Mesodermal cell (in vitro differentiated cells): ENCODE data around the gene CHD8.
A peak's percentile ranks its signal among the peaks of the same experiment; 100 is the strongest.
"Not testable (repeated sequence)": the region's sequence is repeated elsewhere in the genome, so short reads cannot be mapped to it uniquely, and the experiment has no call there.

Source experiments
- H3K27ac ChIP-seq: 2 replicates; pipeline ENCODE4 v1.7.0; 2013; ENCODE audit warnings: mild to moderate bottlenecking, low read depth, low read length, moderate library complexity; ENCODE audit not compliant: severe bottlenecking
- H3K36me3 ChIP-seq: 2 replicates; pipeline ENCODE4 v1.7.1; 2013; ENCODE audit warnings: mild to moderate bottlenecking, low read length, moderate library complexity; ENCODE audit not compliant: control insufficient read depth, insufficient read depth
- H3K4me1 ChIP-seq: one replicate; pipeline ENCODE4 v1.7.1; 2013; ENCODE audit warnings: mild to moderate bottlenecking, low read length; ENCODE audit not compliant: insufficient read depth, control insufficient read depth, poor library complexity, severe bottlenecking
- H3K4me3 ChIP-seq: 2 replicates; pipeline ENCODE4 v1.7.0; 2013; ENCODE audit warnings: low read length, control low read depth, mild to moderate bottlenecking; ENCODE audit not compliant: insufficient read depth, poor library complexity, severe bottlenecking; ENCODE audit errors: extremely low read depth
- H3K9me3 ChIP-seq: 2 replicates; pipeline ENCODE4 v1.7.1; 2013; ENCODE audit warnings: mild to moderate bottlenecking, low read length, moderate library complexity; ENCODE audit not compliant: control insufficient read depth
- WGBS, 2 experiments: methylation state at CpG; one replicate each; pipeline ENCODE4 v1.1.5; 2013; ENCODE audit warnings: missing lambda C conversion rate in 2 of 2; ENCODE audit not compliant: insufficient coverage in 2 of 2; 5-methylcytosine and 5-hydroxymethylcytosine counted together

The CHD8 gene

DNA sequence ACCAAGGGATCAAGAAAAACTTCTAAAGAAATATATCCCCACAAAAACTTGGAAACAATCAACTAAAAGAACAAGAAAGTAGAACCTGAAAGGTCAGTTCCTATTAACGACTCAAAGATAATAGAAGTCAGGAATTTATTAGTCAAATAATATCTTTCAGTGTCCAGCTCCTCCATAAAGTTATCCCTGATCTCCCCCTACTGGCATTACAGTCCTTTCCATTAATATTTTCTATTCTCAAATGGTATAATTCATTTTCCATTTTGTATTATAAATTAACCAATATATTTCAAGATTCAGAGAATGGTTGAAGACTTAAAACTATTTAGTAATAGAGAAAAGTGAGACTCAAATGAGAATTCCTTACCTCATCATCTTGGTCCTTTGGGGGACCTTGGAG, 60.5 kb downstream of the CHD8 start:
- H3K36me3 ChIP-seq: peaks cover 91% of the 10 kb centered on the region
- H3K4me3 ChIP-seq: no peak overlapping the region
- no peaks in the 10 kb centered on the region for H3K4me1 ChIP-seq
- H3K9me3 ChIP-seq: no peaks in the 10 kb centered on the region
- WGBS, 2 experiments: no CpG with 5 or more reads among the region's 1 CpG
- H3K27ac ChIP-seq: no peak overlapping the region

DNA sequence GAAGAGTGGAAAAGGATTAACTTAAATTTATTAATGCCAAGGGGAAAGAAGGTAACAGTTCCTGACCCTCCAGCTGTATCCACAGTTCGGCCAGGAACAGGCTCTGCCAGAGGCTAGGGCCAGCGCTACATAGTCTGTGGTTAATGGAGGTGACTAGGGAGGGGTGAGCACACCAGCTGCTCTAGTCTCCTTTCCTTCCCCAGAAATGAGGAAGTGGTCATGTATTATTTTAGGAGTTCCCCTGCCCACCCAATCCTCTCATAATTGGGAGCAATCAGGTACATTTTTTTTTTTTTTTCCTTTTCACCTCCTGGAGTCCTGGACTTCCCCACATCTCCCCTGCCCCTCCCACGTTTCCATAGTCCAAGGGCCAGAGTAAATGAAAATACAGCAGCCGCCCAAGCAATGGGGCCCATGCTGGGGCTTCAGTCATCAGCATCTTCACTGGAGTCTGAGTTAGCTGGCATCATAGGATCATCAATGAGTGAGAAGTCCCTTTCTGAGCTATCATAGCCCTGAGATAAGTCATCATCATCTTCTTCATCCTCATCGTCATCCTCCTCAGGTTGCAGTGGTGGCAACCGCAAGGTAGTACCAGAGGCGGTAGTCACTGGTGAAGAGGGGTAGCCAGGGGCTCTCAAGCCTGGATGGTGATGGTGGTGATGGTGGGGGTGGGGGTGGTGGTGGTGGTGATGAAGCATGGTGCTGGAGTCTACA, 70.6 kb downstream of the CHD8 start:
- Histone ChIP-seq H3K9me3 (no peaks in the 10 kb centered on the region), H3K27ac (peak overlapping the region; percentile 98), H3K4me3 (no peak overlapping the region), H3K36me3 (peaks cover 53% of the 10 kb centered on the region), H3K4me1 (peaks cover 17% of the 10 kb centered on the region)
- WGBS, 2 experiments: 100% methylated on average over 1 to 2 of the region's 7 CpGs

- no peaks in the 10 kb centered on the region for H3K9me3 ChIP-seq
Observed at GRCh38 chr14:21384494-21384851, 71.5 kb downstream of the CHD8 start.

GRCh38 chr14:21383848-21384493, 72.0 kb downstream of the CHD8 start, which contains the start of gene SUPT16H:
SUPT16H (minus strand) TSS chr14:21384019; CDS start chr14:21383927, 92 bp downstream.
- H3K36me3 ChIP-seq: peaks cover 47% of the 10 kb centered on the region

More at GRCh38 chr14:21384494-21384851, 71.5 kb downstream of the CHD8 start:
- 8 to 9% methylated on average over 10 to 11 of the region's 12 CpGs for WGBS, 2 experiments
- Histone ChIP-seq H3K4me1 (peaks cover 22% of the 10 kb centered on the region), H3K27ac (peak overlapping the region; percentile 98), H3K4me3 (peak overlapping the region; percentile 90), H3K36me3 (peaks cover 48% of the 10 kb centered on the region)

GRCh38 chr14:21382886-21383847, 72.8 kb downstream of the CHD8 start:
- H3K4me3 ChIP-seq: peak overlapping the region; percentile 90
- H3K9me3 ChIP-seq: no peaks in the 10 kb centered on the region
- peaks cover 22% of the 10 kb centered on the region for H3K4me1 ChIP-seq
- H3K36me3 ChIP-seq: peaks cover 42% of the 10 kb centered on the region
- 1 to 2% methylated on average over 20 to 30 of the region's 39 CpGs for WGBS, 2 experiments
- H3K27ac ChIP-seq: peak overlapping the region; percentile 98

More at GRCh38 chr14:21383848-21384493, 72.0 kb downstream of the CHD8 start, which contains the start of gene SUPT16H:
- H3K27ac ChIP-seq: peak within 1 kb of the TSS; percentile 98
- WGBS, 2 experiments: 0% methylated on average over 43 to 45 of the region's 54 CpGs
- peaks cover 22% of the 10 kb centered on the region for H3K4me1 ChIP-seq
- H3K9me3 ChIP-seq: no peaks in the 10 kb centered on the region
- H3K4me3 ChIP-seq: peak within 1 kb of the TSS; percentile 90

GRCh38 chr14:21382095-21382494, 73.8 kb downstream of the CHD8 start:
- peaks cover 22% of the 10 kb centered on the region for H3K4me1 ChIP-seq
- H3K9me3 ChIP-seq: no peaks in the 10 kb centered on the region
- H3K4me3 ChIP-seq: peak overlapping the region; percentile 90
- H3K27ac ChIP-seq: peak overlapping the region; percentile 29
- H3K36me3 ChIP-seq: peaks cover 43% of the 10 kb centered on the region

- H3K9me3 ChIP-seq: no peaks in the 10 kb centered on the region
- H3K4me3 ChIP-seq: no peak overlapping the region
- peaks cover 14% of the 10 kb centered on the region for H3K4me1 ChIP-seq
- 83% methylated on average over 1 of the region's 6 CpGs; no CpG with 5 or more reads in 1 of the 2 experiments for WGBS, 2 experiments
- peaks cover 49% of the 10 kb centered on the region for H3K36me3 ChIP-seq
- H3K27ac ChIP-seq: no peak overlapping the region
Observed at GRCh38 chr14:21379338-21379737, 76.6 kb downstream of the CHD8 start.

GRCh38 chr14:21373980-21374379, 81.9 kb downstream of the CHD8 start:
- WGBS, 2 experiments: no CpG with 5 or more reads among the region's 1 CpG
- Histone ChIP-seq H3K27ac (no peak overlapping the region), H3K36me3 (peaks cover 84% of the 10 kb centered on the region)

GRCh38 chr14:21372814-21373213, 83.1 kb downstream of the CHD8 start:
- WGBS, 2 experiments: 78 to 100% methylated on average over 1 of the region's 1 CpG
- peaks cover 89% of the 10 kb centered on the region for H3K36me3 ChIP-seq
- H3K9me3 ChIP-seq: not testable (repeated sequence)

More at GRCh38 chr14:21373980-21374379, 81.9 kb downstream of the CHD8 start:
- H3K9me3 ChIP-seq: no peaks in the 10 kb centered on the region
- H3K4me1 ChIP-seq: no peaks in the 10 kb centered on the region
- H3K4me3 ChIP-seq: no peak overlapping the region

DNA sequence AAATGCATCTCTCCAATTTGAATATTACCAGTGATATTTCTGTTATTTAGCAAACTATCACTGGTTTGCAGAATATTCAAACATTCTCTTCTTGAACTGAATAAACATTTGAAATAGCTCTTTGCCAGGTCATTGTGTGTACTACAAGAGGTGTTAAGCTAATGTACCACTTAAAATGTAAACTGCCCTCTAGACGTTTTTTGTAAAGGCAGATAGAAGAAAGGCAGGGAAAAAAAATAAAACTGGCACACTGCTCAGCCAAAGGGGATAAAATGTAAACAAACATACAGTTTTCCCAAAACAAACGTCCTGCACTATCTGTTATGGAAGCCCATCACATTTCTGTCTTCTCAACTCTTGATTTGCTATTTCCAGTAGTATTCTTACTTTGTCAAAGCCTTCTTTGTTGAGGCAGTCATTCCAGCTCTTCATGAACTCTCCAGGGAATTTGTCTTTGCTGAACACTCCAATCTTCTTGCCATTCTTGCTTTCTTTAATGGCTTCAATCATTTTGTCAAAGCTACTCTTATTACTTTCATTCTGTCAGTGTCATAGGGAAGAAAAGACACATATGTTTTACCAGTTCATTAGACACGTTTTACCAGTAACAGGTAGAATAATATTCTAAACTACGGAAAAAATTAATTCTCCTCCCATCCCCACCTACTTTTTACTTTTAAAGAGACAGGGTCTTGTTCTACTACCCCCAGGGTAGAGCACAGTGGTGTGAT, 85.8 kb downstream of the CHD8 start:
- WGBS, 2 experiments: 87% methylated on average over 3 of the region's 4 CpGs; no CpG with 5 or more reads in 1 of the 2 experiments
- Histone ChIP-seq H3K27ac (no peak overlapping the region), H3K36me3 (peaks cover 90% of the 10 kb centered on the region)

More at GRCh38 chr14:21372814-21373213, 83.1 kb downstream of the CHD8 start:
- not testable (repeated sequence) for H3K27ac ChIP-seq, H3K4me1 ChIP-seq, H3K4me3 ChIP-seq

More for the DNA sequence above, 85.8 kb downstream of the CHD8 start:
- H3K9me3 ChIP-seq: no peaks in the 10 kb centered on the region
- H3K4me1 ChIP-seq: no peaks in the 10 kb centered on the region
- no peak overlapping the region for H3K4me3 ChIP-seq
